Right lobe of liver (tissue), 4 donors: ENCODE data around the gene ZMAT3.

Source experiments
- CTCF ChIP-seq, 4 donors: fragments of 200-600 bp in 3 of 4; fragments of 450-650 bp in 1 of 4; IDR thresholded peaks; one replicate each; pipeline versions ENCODE4 v1.5.1 to v1.8.0; 2016 to 2022; ENCODE audit warnings: antibody characterized with exemption in 4 of 4, mild to moderate bottlenecking in 2 of 4
- POLR2A ChIP-seq: fragments of 450-650 bp; IDR thresholded peaks from one replicate; pipeline ENCODE4 v1.6.1; 2017; ENCODE audit warnings: antibody characterized with exemption, mild to moderate bottlenecking
- donor health status: DM: no; HTN: no; CAD: no.
- donor health status: DM: no; HTN: no; CAD: no.
- donor health status: DM: no; HTN: yes; CAD: no.

- TF ChIP-seq CTCF (IDR thresholded peaks at IDR 0.05) (no peak), POLR2A (no peak)
Measured at GRCh38 chr3:178982137-178982536, 89.5 kb downstream of the ZMAT3 start.
